SJSA1 (cell line): ENCODE data around the gene PTPN18. TPM values are rescaled to one million over a fixed set of nuclear protein-coding genes. Genes with fewer than 3 reads are reported as not detected.
A peak's percentile ranks its signal among the peaks of the same experiment; 100 is the strongest.

Experiments used
- DNase-seq, 2 experiments: peaks; one replicate each; pipeline ENCODE4 v3.0.0-alpha.2; 2015 to 2020; ENCODE audit warnings: low spot score in 2 of 2, low read depth in 1 of 2
- H3K27ac ChIP-seq: fragments of 250-450 bp; sonication (Bioruptor Pico); 2 replicates; pipeline ENCODE4 v1.5.1; 2020; ENCODE audit warnings: mild to moderate bottlenecking, moderate library complexity
- H3K27me3 ChIP-seq: fragments of 250-450 bp; sonication (Bioruptor Pico); replicated peaks from 2 replicates; pipeline ENCODE4 v1.5.1; 2020; ENCODE audit warnings: mild to moderate bottlenecking, moderate library complexity
- H3K36me3 ChIP-seq: fragments of 250-450 bp; sonication (Bioruptor Pico); 2 replicates; pipeline ENCODE4 v1.5.1; 2020; ENCODE audit warnings: mild to moderate bottlenecking
- H3K4me1 ChIP-seq: fragments of 250-450 bp; sonication (Bioruptor Pico); replicated peaks from 2 replicates; pipeline ENCODE4 v1.6.1; 2021; ENCODE audit warnings: mild to moderate bottlenecking
- H3K4me3 ChIP-seq: fragments of 250-450 bp; sonication (Bioruptor Pico); 2 replicates; pipeline ENCODE4 v1.5.1; 2020; ENCODE audit warnings: mild to moderate bottlenecking
- H3K9me3 ChIP-seq: fragments of 250-450 bp; sonication (Bioruptor Pico); replicated peaks from 2 replicates; pipeline ENCODE4 v1.5.1; 2020; ENCODE audit warnings: mild to moderate bottlenecking
- total RNA-seq: library from RNA; depleted of rRNA; stranded (reverse); fragments of >200 nt; shearing (Covaris generic); gene quantifications from 2 replicates; pipeline ENCODE4 v1.2.3, GENCODE V29; 2014

Gene PTPN18
- total RNA-seq, 1 experiment from 2014 or later = 34.7 TPM

GRCh38 chr2:130335226-130335625 lies 20.6 kb upstream of the PTPN18 start:
- Histone ChIP-seq H3K27me3 (0 out of 2 replicates have a peak, but pooled peaks cover 3% of the 10 kb centered on the region), H3K4me3 (no peak overlapping the region), H3K36me3 (peaks cover 8% of the 10 kb centered on the region), H3K4me1 (peaks cover 20% of the 10 kb centered on the region), H3K27ac (no peak overlapping the region), H3K9me3 (no peaks in the 10 kb centered on the region)
- peak in 1 of 2 experiments; percentile 9 for DNase-seq

- no peak overlapping the region for H3K4me3 ChIP-seq
- H3K9me3 ChIP-seq = no peaks in the 10 kb centered on the region
- H3K27ac ChIP-seq = no peak overlapping the region
- H3K36me3 ChIP-seq = peaks cover 8% of the 10 kb centered on the region
- DNase-seq = peak in 1 of 2 experiments; percentile 14
- no peaks in the 10 kb centered on the region for H3K27me3 ChIP-seq
- peaks cover 23% of the 10 kb centered on the region for H3K4me1 ChIP-seq
These were observed 19.5 kb upstream of the PTPN18 start for GRCh38 chr2:130336150-130336876.

GRCh38 chr2:130336877-130337734 lies 18.8 kb upstream of the PTPN18 start:
- Histone ChIP-seq H3K9me3 (no peaks in the 10 kb centered on the region), H3K27me3 (no peaks in the 10 kb centered on the region), H3K36me3 (peaks cover 8% of the 10 kb centered on the region), H3K4me3 (no peak overlapping the region), H3K4me1 (peaks cover 25% of the 10 kb centered on the region), H3K27ac (peak overlapping the region; percentile 9; the same call in 1 of the 2 replicates)
- DNase-seq = peak in 1 of 2 experiments; percentile 33

GRCh38 chr2:130337735-130338325 lies 18.0 kb upstream of the PTPN18 start:
- H3K9me3 ChIP-seq = no peaks in the 10 kb centered on the region
- DNase-seq = peak; percentile 47 to 49
- H3K4me1 ChIP-seq = peaks cover 22% of the 10 kb centered on the region
- peaks cover 9% of the 10 kb centered on the region for H3K36me3 ChIP-seq
- H3K4me3 ChIP-seq = no peak overlapping the region
- H3K27ac ChIP-seq = peak overlapping the region; percentile 9; the same call in 1 of the 2 replicates
- H3K27me3 ChIP-seq = no peaks in the 10 kb centered on the region

GRCh38 chr2:130338793-130339345 lies 17.0 kb upstream of the PTPN18 start:
- Histone ChIP-seq H3K4me3 (no peak overlapping the region), H3K9me3 (no peaks in the 10 kb centered on the region), H3K27ac (no peak overlapping the region), H3K36me3 (peaks cover 13% of the 10 kb centered on the region), H3K27me3 (no peaks in the 10 kb centered on the region), H3K4me1 (peaks cover 29% of the 10 kb centered on the region)
- DNase-seq = no peak

- H3K27ac ChIP-seq = no peak overlapping the region
- no peaks in the 10 kb centered on the region for H3K9me3 ChIP-seq
- peaks cover 29% of the 10 kb centered on the region for H3K4me1 ChIP-seq
- no peak for DNase-seq
- peaks cover 26% of the 10 kb centered on the region for H3K36me3 ChIP-seq
- H3K4me3 ChIP-seq = no peak overlapping the region
- no peaks in the 10 kb centered on the region for H3K27me3 ChIP-seq
These were observed 15.7 kb upstream of the PTPN18 start for GRCh38 chr2:130339885-130340745.

- H3K4me1 ChIP-seq = peaks cover 29% of the 10 kb centered on the region
- no peaks in the 10 kb centered on the region for H3K9me3 ChIP-seq
- no peaks in the 10 kb centered on the region for H3K27me3 ChIP-seq
- H3K27ac ChIP-seq = no peak overlapping the region
- peak overlapping the region; percentile 77 for H3K4me3 ChIP-seq
- DNase-seq = no peak
- H3K36me3 ChIP-seq = peaks cover 40% of the 10 kb centered on the region
These were observed 14.3 kb upstream of the PTPN18 start for GRCh38 chr2:130341562-130342019.

GRCh38 chr2:130342020-130342532 lies 13.8 kb upstream of the PTPN18 start:
- Histone ChIP-seq H3K36me3 (peaks cover 45% of the 10 kb centered on the region), H3K27ac (peak overlapping the region; percentile 37), H3K27me3 (no peaks in the 10 kb centered on the region), H3K9me3 (no peaks in the 10 kb centered on the region), H3K4me3 (peak overlapping the region; percentile 77), H3K4me1 (peaks cover 29% of the 10 kb centered on the region)
- DNase-seq = peak; percentile 91 to 96

GRCh38 chr2:130342533-130343275 lies 13.2 kb upstream of the PTPN18 start, which contains the start of gene IMP4:
Gene IMP4, plus strand, starts transcription at chr2:130342897. Its CDS starts 36 bp downstream, at chr2:130342933.
- Histone ChIP-seq H3K27ac (peak within 1 kb of the TSS; percentile 53), H3K4me3 (peak within 1 kb of the TSS; percentile 77), H3K36me3 (peaks cover 51% of the 10 kb centered on the region), H3K27me3 (no peaks in the 10 kb centered on the region), H3K4me1 (peaks cover 24% of the 10 kb centered on the region), H3K9me3 (no peaks in the 10 kb centered on the region)
- peak; percentile 97 for DNase-seq

GRCh38 chr2:130344578-130344977 lies 11.3 kb upstream of the PTPN18 start:
- no peaks in the 10 kb centered on the region for H3K27me3 ChIP-seq
- H3K4me1 ChIP-seq = peaks cover 13% of the 10 kb centered on the region
- no peak overlapping the region for H3K4me3 ChIP-seq
- H3K9me3 ChIP-seq = no peaks in the 10 kb centered on the region
- H3K36me3 ChIP-seq = peaks cover 55% of the 10 kb centered on the region
- H3K27ac ChIP-seq = no peak overlapping the region
- no peak for DNase-seq

GRCh38 chr2:130345091-130345490 lies 10.8 kb upstream of the PTPN18 start:
- Histone ChIP-seq H3K36me3 (peaks cover 55% of the 10 kb centered on the region), H3K27ac (no peak overlapping the region), H3K4me1 (peaks cover 13% of the 10 kb centered on the region), H3K4me3 (no peak overlapping the region), H3K9me3 (no peaks in the 10 kb centered on the region), H3K27me3 (no peaks in the 10 kb centered on the region)
- DNase-seq = no peak

GRCh38 chr2:130345611-130346010 lies 10.2 kb upstream of the PTPN18 start:
- Histone ChIP-seq H3K9me3 (no peaks in the 10 kb centered on the region), H3K27me3 (no peaks in the 10 kb centered on the region), H3K4me1 (peaks cover 13% of the 10 kb centered on the region), H3K4me3 (no peak overlapping the region), H3K27ac (no peak overlapping the region), H3K36me3 (peaks cover 55% of the 10 kb centered on the region)
- no peak for DNase-seq
